ENCODE data around the gene ATAD2B. TPM values are rescaled to one million over a fixed set of nuclear protein-coding genes. Genes with fewer than 3 reads are reported as not detected.

Gene ATAD2B
- total RNA-seq, 1 donor from 2014 or later = 5.2 TPM

DNA sequence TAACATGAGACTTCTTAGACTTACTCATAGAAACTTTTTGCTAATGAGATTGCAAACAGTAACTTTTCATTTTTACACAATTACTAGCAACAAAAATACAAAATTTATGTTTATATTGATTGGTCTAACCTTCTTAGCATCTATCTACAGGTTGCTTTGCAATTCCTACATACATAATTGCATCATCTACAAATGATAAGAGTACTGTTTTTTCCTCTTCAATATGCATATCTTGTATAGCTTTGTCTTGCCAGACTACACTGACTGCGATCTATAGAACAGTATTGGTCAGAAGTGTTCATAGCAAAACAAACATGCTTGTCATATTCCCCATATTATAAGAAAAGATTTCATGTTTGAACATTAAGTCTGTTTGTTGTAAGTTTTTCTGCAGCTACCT is 87.9 kb downstream of the ATAD2B start:
- H3K4me3 ChIP-seq (ENCODE audit: low read depth, low read length) = no peak overlapping the region
- TF ChIP-seq, protein P1, sequence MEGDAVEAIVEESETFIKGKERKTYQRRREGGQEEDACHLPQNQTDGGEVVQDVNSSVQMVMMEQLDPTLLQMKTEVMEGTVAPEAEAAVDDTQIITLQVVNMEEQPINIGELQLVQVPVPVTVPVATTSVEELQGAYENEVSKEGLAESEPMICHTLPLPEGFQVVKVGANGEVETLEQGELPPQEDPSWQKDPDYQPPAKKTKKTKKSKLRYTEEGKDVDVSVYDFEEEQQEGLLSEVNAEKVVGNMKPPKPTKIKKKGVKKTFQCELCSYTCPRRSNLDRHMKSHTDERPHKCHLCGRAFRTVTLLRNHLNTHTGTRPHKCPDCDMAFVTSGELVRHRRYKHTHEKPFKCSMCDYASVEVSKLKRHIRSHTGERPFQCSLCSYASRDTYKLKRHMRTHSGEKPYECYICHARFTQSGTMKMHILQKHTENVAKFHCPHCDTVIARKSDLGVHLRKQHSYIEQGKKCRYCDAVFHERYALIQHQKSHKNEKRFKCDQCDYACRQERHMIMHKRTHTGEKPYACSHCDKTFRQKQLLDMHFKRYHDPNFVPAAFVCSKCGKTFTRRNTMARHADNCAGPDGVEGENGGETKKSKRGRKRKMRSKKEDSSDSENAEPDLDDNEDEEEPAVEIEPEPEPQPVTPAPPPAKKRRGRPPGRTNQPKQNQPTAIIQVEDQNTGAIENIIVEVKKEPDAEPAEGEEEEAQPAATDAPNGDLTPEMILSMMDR (conservative IDR thresholded peaks at IDR 0.05; ENCODE audit: low read depth, low read length) = no peak
- DNase-seq (ENCODE audit: low read depth) = no peak

DNA sequence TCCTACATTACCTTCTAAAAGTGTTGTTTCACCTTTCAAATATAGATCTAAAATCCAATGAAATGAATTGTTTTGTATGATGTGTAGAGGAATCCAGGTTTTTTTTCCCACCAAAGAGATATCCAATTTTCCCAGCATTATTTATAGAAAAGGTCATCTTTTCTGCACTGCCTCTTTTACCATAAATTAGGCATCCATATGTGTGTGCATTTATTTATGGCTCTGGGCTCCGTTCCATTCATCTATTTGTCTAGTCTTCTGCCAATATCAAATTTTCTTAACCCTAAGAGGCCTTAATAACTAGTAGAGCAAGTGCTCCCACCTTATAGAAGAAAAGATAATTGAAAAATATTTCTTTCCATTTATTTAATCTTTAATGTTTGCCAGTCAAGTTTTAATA is 88.3 kb downstream of the ATAD2B start:
- TF ChIP-seq, protein P1 (conservative IDR thresholded peaks at IDR 0.05; ENCODE audit: low read depth, low read length) = no peak
- H3K4me3 ChIP-seq (ENCODE audit: low read depth, low read length) = no peak overlapping the region
- DNase-seq (ENCODE audit: low read depth) = no peak

DNA sequence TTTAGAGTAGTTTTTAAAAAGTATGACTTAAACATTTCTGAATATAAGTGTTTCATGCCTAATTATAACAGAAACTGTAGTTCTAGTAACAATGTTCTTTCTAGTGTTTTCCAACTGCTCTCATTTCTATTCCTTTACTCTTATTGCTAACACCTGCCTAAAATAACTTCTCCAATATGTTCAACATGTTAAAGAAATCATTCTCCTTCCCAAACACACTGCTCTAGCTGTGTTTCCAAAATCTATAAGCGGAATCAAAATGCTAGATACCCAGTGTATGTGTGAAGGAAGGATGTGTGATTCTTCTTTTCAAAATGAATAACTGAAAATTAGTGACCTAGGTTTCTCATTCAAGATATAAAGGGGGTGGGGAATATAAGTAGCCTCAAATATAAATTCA is 89.1 kb downstream of the ATAD2B start:
- TF ChIP-seq, protein P1 (conservative IDR thresholded peaks at IDR 0.05; ENCODE audit: low read depth, low read length) = no peak
- DNase-seq (ENCODE audit: low read depth) = no peak
- H3K4me3 ChIP-seq (ENCODE audit: low read depth, low read length) = no peak overlapping the region

DNA sequence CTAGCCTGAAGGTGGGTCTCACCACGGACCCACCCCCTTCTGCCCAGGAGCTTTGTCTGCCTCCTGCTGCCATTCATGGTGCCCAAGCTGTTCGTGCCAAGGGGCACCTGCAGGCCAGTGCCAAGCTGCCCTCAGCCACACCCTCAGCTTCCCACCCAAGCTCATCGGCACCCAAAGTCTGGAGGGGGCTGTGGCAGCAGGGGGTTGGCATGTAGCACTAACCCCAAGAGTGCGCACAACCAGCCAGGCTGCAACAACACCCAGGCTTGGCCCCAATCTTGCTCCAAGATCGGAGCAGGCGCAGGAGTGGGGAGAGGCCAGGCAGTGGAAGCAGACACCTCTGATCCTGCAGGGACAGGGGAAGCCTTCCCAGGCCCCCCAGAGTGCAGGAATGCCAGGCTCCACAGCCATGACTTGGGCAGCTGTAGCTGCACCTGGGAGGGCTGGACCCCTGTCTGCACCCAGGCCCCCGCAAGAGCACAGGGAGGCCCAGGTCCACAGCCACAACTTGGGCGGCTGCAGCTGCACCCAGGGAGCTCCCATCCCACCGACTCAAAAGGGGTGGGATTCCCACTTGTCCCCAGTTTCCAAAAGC is 89.9 kb downstream of the ATAD2B start:
- no peak overlapping the region for H3K4me3 ChIP-seq (ENCODE audit: low read depth, low read length)
- no peak for DNase-seq (ENCODE audit: low read depth)
- TF ChIP-seq, protein P1 (conservative IDR thresholded peaks at IDR 0.05; ENCODE audit: low read depth, low read length) = no peak

DNA sequence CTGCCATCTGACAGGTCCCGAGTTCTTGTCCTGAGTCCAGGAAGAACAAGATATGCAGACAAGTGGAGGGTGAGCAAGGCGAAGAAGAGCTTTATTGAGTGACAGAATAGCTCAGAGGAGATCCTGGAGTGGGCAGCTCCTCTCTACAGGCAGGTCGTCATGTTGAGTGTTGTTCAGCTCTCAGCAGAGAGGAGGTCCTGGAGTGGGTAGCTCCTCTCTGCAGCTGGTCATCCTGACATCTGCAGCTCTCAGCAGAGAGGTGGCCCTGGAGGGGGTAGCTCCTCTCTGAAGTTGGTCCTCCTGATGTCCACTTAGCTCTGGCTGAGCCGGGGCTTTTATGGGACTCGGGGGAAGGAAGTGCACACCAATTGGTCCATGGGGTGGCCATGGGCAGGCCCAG is 90.4 kb downstream of the ATAD2B start:
- no peak for DNase-seq (ENCODE audit: low read depth)
- H3K4me3 ChIP-seq (ENCODE audit: low read depth, low read length) = no peak overlapping the region
- TF ChIP-seq, protein P1 (conservative IDR thresholded peaks at IDR 0.05; ENCODE audit: low read depth, low read length) = no peak

DNA sequence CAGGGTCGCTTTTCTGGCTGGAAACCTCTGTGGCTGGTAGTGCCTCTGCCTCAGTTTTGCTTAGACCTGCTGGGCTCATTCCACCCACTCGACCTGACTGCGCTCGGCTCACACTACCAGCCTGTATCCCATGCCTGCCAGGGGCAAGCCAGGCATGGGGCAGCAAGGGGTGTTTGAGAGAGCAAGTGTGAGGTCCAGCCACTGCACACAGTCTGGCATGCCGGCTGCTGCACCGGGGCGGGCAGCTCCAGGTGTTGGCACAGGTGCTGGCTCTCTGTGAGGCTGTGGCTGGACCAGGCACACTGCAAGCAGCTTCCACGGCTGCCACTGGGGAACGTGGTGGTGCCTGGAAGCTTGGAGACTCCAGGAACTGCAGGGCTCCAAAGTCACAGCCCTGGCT is 90.9 kb downstream of the ATAD2B start:
- TF ChIP-seq, protein P1 (conservative IDR thresholded peaks at IDR 0.05; ENCODE audit: low read depth, low read length) = no peak
- no peak for DNase-seq (ENCODE audit: low read depth)
- no peak overlapping the region for H3K4me3 ChIP-seq (ENCODE audit: low read depth, low read length)

DNA sequence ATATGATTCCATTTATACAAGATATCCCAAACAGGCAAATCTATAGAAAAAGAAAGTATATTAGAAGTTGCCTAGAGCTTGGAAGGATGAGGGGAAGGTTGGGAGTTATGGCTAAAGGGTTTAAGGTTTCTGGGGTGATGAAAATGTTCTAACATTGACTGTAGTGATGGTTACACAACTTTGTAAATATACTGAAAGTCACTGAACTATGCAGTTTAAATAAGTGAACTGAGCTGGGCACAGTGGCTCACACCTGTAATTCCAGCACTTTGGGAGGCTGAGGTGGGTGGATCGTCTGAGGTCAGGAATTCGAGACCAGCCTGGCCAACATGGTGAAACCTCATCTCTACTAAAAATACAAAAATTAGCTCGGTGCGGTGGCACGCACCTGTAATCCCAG is 91.5 kb downstream of the ATAD2B start:
- TF ChIP-seq, protein P1 (conservative IDR thresholded peaks at IDR 0.05; ENCODE audit: low read depth, low read length) = no peak
- no peak overlapping the region for H3K4me3 ChIP-seq (ENCODE audit: low read depth, low read length)
- no peak for DNase-seq (ENCODE audit: low read depth)
